ENCODE measurements around the gene PSTPIP2.
"Not testable (repeated sequence)": the region's sequence is repeated elsewhere in the genome, so short reads cannot be mapped to it uniquely, and the experiment has no call there.

GRCh38 chr18:46088501-46088900 lies 16.4 kb upstream of the PSTPIP2 start:
- TF ChIP-seq, protein P1, sequence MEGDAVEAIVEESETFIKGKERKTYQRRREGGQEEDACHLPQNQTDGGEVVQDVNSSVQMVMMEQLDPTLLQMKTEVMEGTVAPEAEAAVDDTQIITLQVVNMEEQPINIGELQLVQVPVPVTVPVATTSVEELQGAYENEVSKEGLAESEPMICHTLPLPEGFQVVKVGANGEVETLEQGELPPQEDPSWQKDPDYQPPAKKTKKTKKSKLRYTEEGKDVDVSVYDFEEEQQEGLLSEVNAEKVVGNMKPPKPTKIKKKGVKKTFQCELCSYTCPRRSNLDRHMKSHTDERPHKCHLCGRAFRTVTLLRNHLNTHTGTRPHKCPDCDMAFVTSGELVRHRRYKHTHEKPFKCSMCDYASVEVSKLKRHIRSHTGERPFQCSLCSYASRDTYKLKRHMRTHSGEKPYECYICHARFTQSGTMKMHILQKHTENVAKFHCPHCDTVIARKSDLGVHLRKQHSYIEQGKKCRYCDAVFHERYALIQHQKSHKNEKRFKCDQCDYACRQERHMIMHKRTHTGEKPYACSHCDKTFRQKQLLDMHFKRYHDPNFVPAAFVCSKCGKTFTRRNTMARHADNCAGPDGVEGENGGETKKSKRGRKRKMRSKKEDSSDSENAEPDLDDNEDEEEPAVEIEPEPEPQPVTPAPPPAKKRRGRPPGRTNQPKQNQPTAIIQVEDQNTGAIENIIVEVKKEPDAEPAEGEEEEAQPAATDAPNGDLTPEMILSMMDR (IDR thresholded peaks at IDR 0.05): not testable (repeated sequence)
- TF ChIP-seq POLR2A (IDR thresholded peaks at IDR 0.05): not testable (repeated sequence)
